HCT116 (cell line): ENCODE results near the gene DAPP1. TPM values are rescaled to one million over a fixed set of nuclear protein-coding genes. Genes with fewer than 3 reads are reported as not detected.

ENCODE experiments used
- ATAC-seq: fragments of 200-7000 bp; cut with Tn5 transposase; 2 replicates; pipeline ENCODE4 v1.9.1; 2020; ENCODE audit warnings: mild to moderate bottlenecking, moderate library complexity
- BruUV-seq: library from RNA; stranded (reverse); fragments of 400-500 nt; replicated peaks from 2 replicates; lab custom pipeline; 2021; lab: Mats Ljungman, UMichigan
- CTCF ChIA-PET: fragments of 300-600 bp; sonication (Branson Sonifier 250); formaldehyde crosslinking; loops from one replicate; lab custom pipeline; 2021; ENCODE audit warnings: antibody characterized with exemption; lab: Charles Lee
- POLR2A ChIA-PET: fragments of 300-600, 350-600 bp; sonication (Branson Sonifier 250); formaldehyde crosslinking; loops from one replicate; lab custom pipeline; 2021; ENCODE audit warnings: antibody characterized with exemption; lab: Charles Lee
- RAD21 ChIA-PET, 2 experiments: fragments of 300-600 bp; sonication (Branson Sonifier 250); formaldehyde crosslinking; loops; one replicate each; lab custom pipeline; 2023; ENCODE audit warnings: low total read pairs in 2 of 2; ENCODE audit not compliant: uncharacterized antibody in 2 of 2, unreplicated experiment in 2 of 2, low non-redundant PET in 1 of 2; lab: Charles Lee
- DNase-seq: peaks from one replicate; pipeline ENCODE4 v3.0.0-alpha.2; 2010; ENCODE audit warnings: low read depth, low spot score
- H2AFZ ChIP-seq: fragments of 200-600 bp; shearing (Covaris generic), sonication (generic); 2 replicates; pipeline ENCODE4 v1.6.1; 2017; ENCODE audit warnings: low read depth, mixed run types, mixed read lengths, antibody characterized with exemption, low read length; ENCODE audit not compliant: poor library complexity, severe bottlenecking
- H3K27ac ChIP-seq: 2 replicates; pipeline ENCODE4 v1.5.1; 2012; ENCODE audit warnings: low read depth, low read length
- H3K27me3 ChIP-seq: fragments of 200-600 bp; sonication (generic); 2 replicates; pipeline ENCODE4 v1.6.1; 2016; ENCODE audit warnings: mixed run types, low read length, mixed read lengths; ENCODE audit not compliant: insufficient read depth
- H3K36me3 ChIP-seq, 2 experiments: fragments of 200-500 bp in 1 of 2; fragments of 200-600 bp in 1 of 2; sonication (Bioruptor generic) in 1 of 2; sonication (generic) in 1 of 2; 2 replicates each; pipeline versions ENCODE4 v1.5.1 to v1.6.1; 2014 to 2016; ENCODE audit warnings: low read length in 2 of 2, inconsistent platforms in 1 of 2, mixed read lengths in 1 of 2, mixed run types in 1 of 2; ENCODE audit not compliant: insufficient read depth in 2 of 2, control insufficient read depth in 1 of 2
- H3K4me1 ChIP-seq, 2 experiments: fragments of 200-600 bp in 1 of 2; sonication (generic) in 1 of 2; 2 replicates each; pipeline versions ENCODE4 v1.5.1 to v1.6.1; 2012 to 2017; ENCODE audit warnings: low read length in 2 of 2, inconsistent platforms in 1 of 2, mild to moderate bottlenecking in 1 of 2, mixed read lengths in 1 of 2, mixed run types in 1 of 2, moderate library complexity in 1 of 2; ENCODE audit not compliant: insufficient read depth in 2 of 2, control insufficient read depth in 1 of 2
- H3K4me2 ChIP-seq: fragments of 200-600 bp; sonication (generic); 2 replicates; pipeline ENCODE4 v1.6.1; 2017; ENCODE audit warnings: mixed run types, low read length, mixed read lengths
- H3K4me3 ChIP-seq, 2 experiments: fragments of 200-600 bp in 1 of 2; sonication (generic) in 1 of 2; replicated peaks in 1 of 2; 2 replicates each; pipeline ENCODE4 v1.5.1; 2011 to 2016; ENCODE audit warnings: low read length in 2 of 2, control low read depth in 1 of 2, low read depth in 1 of 2, mild to moderate bottlenecking in 1 of 2, mixed read lengths in 1 of 2, mixed run types in 1 of 2
- H3K79me2 ChIP-seq: fragments of 200-600 bp; sonication (generic); 2 replicates; pipeline ENCODE4 v1.6.1; 2017; ENCODE audit warnings: mild to moderate bottlenecking, mixed run types, low read length, moderate library complexity, mixed read lengths; ENCODE audit not compliant: insufficient read depth
- H3K9ac ChIP-seq: fragments of 200-600 bp; sonication (generic); 2 replicates; pipeline ENCODE4 v1.6.1; 2016; ENCODE audit warnings: low read length, mixed read lengths
- H3K9me2 ChIP-seq: fragments of 200-600 bp; sonication (generic), shearing (Covaris generic); 2 replicates; pipeline ENCODE4 v1.6.1; 2017; ENCODE audit warnings: mixed run types, mild to moderate bottlenecking, moderate library complexity; ENCODE audit not compliant: insufficient read depth
- H3K9me3 ChIP-seq, 2 experiments: fragments of 200-500 bp in 1 of 2; fragments of 200-600 bp in 1 of 2; sonication (Bioruptor generic) in 1 of 2; sonication (generic) in 1 of 2; 2 replicates each; pipeline ENCODE4 v1.6.1; 2014 to 2017; ENCODE audit warnings: low read length in 2 of 2, mixed read lengths in 2 of 2, inconsistent platforms in 1 of 2, low read depth in 1 of 2, mild to moderate bottlenecking in 1 of 2, mixed run types in 1 of 2, moderate library complexity in 1 of 2; ENCODE audit not compliant: control insufficient read depth in 1 of 2, insufficient read depth in 1 of 2
- H4K20me1 ChIP-seq: fragments of 200-600 bp; sonication (generic), shearing (Covaris generic); 2 replicates; pipeline ENCODE4 v1.6.1; 2017; ENCODE audit warnings: mixed run types, mild to moderate bottlenecking, moderate library complexity; ENCODE audit not compliant: insufficient read depth
- ATF3 ChIP-seq: IDR thresholded peaks from 2 replicates; pipeline ENCODE4 v1.6.1; 2012
- CBX3 ChIP-seq: IDR thresholded peaks from 2 replicates; pipeline ENCODE4 v1.6.1; 2012; ENCODE audit warnings: low read depth
- EGR1 ChIP-seq: IDR thresholded peaks from 2 replicates; pipeline ENCODE4 v1.6.1; 2012; ENCODE audit warnings: low read depth
- ELF1 ChIP-seq: IDR thresholded peaks from 2 replicates; pipeline ENCODE4 v1.6.1; 2012; ENCODE audit warnings: low read depth, borderline replicate concordance
- EZH2 ChIP-seq: fragments of 200-600 bp; sonication (generic); IDR thresholded peaks from 2 replicates; pipeline ENCODE4 v1.6.1; 2017; ENCODE audit warnings: antibody characterized with exemption, mixed run types
- EZH2phosphoT487 ChIP-seq: fragments of 200-600 bp; IDR thresholded peaks from 2 replicates; pipeline ENCODE4 v1.6.1; 2018; ENCODE audit warnings: antibody characterized with exemption, borderline replicate concordance
- FOSL1 ChIP-seq: IDR thresholded peaks from 2 replicates; pipeline ENCODE4 v1.6.1; 2012; ENCODE audit warnings: low read depth
- JUND ChIP-seq: IDR thresholded peaks from 2 replicates; pipeline ENCODE4 v1.6.1; 2012
- MAX ChIP-seq: IDR thresholded peaks from 2 replicates; pipeline ENCODE4 v1.6.1; 2012
- POLR2A ChIP-seq: IDR thresholded peaks from 2 replicates; pipeline ENCODE4 v1.7.0; 2011; ENCODE audit warnings: borderline replicate concordance; ENCODE audit not compliant: insufficient read depth, insufficient read length; ENCODE audit errors: extremely low read depth
- POLR2AphosphoS5 ChIP-seq: IDR thresholded peaks from 2 replicates; pipeline ENCODE4 v1.6.1; 2011; ENCODE audit warnings: mild to moderate bottlenecking, low read depth, low read length, moderate library complexity
- REST ChIP-seq: IDR thresholded peaks from 2 replicates; pipeline ENCODE4 v1.6.1; 2012; ENCODE audit warnings: low read depth
- SIN3A ChIP-seq: IDR thresholded peaks from 2 replicates; pipeline ENCODE4 v1.6.1; 2012; ENCODE audit warnings: low read depth
- SP1 ChIP-seq: IDR thresholded peaks from 2 replicates; pipeline ENCODE4 v1.6.1; 2012; ENCODE audit warnings: low read depth
- SRF ChIP-seq: IDR thresholded peaks from 2 replicates; pipeline ENCODE4 v1.6.1; 2012; ENCODE audit warnings: low read depth
- YY1 ChIP-seq: IDR thresholded peaks from 2 replicates; pipeline ENCODE4 v1.6.1; 2011; ENCODE audit warnings: low read length, low read depth, moderate library complexity, mild to moderate bottlenecking; ENCODE audit not compliant: insufficient replicate concordance; ENCODE audit errors: extremely low read depth
- ZBTB33 ChIP-seq: IDR thresholded peaks from 2 replicates; pipeline ENCODE4 v1.6.1; 2011; ENCODE audit warnings: mild to moderate bottlenecking, low read length, moderate library complexity; ENCODE audit not compliant: insufficient replicate concordance; ENCODE audit errors: extremely low read depth
- ZFX ChIP-seq: fragments of 450-650 bp; IDR thresholded peaks from 2 replicates; pipeline ENCODE4 v1.6.1; 2017
- intact Hi-C: fragments of 100-400 bp; cut with micrococcal nuclease; formaldehyde crosslinking; loops from 2 replicates; pipeline ENCODE4 v1.10.0; 2022
- total RNA-seq: library from RNA; stranded (reverse); gene quantifications from one replicate; pipeline ENCODE4 v1.2.1, GENCODE V29; 2021; ENCODE audit not compliant: unreplicated experiment

The DAPP1 gene
- total RNA-seq, 1 experiment from 2014 or later: 0.76 TPM

GRCh38 chr4:99847362-99847976 lies 30.8 kb downstream of the DAPP1 start:
- Histone ChIP-seq H3K4me1 (peaks cover 0 to 5% of the 10 kb centered on the region in 2 experiments; a peak in 1 of 4 replicates), H3K4me3 (no peak overlapping the region), H2AFZ (no peak overlapping the region), H3K9ac (no peak overlapping the region), H3K79me2 (no peaks in the 10 kb centered on the region), H3K9me3 (no peaks in the 10 kb centered on the region), H3K27me3 (no peaks in the 10 kb centered on the region), H3K36me3 (no peaks in the 10 kb centered on the region), H3K4me2 (no peak overlapping the region), H3K9me2 (no peaks in the 10 kb centered on the region), H4K20me1 (no peaks in the 10 kb centered on the region), H3K27ac (no peak overlapping the region)
- POLR2A ChIA-PET: no interaction called here
- BruUV-seq: no TSS peak
- DNase-seq: no peak
- CTCF ChIA-PET: no interaction called here
- no peak for ATAC-seq
- intact Hi-C loops: no loop called here
- RAD21 ChIA-PET: no interaction called here
- TF ChIP-seq YY1 (no peak), POLR2AphosphoS5 (no peak), ZFX (no peak), SIN3A (no peak), EGR1 (no peak), EZH2phosphoT487 (no peak), ELF1 (no peak), REST (no peak), MAX (no peak), ATF3 (no peak), EZH2 (no peak), POLR2A (no peak), SP1 (no peak), SRF (no peak), ZBTB33 (no peak), CBX3 (no peak), FOSL1 (no peak), JUND (no peak)
